Gastroesophageal sphincter (tissue), 4 donors: ENCODE data around the gene PPP1R3C. TPM values are rescaled to one million over a fixed set of nuclear protein-coding genes. Genes with fewer than 3 reads are reported as not detected.

Experiments used
- ATAC-seq: fragments of 150-250 bp; one replicate; pipeline ENCODE4 v1.9.1; 2016; ENCODE audit warnings: mild to moderate bottlenecking, moderate library complexity
- H3K27ac ChIP-seq, 4 donors: fragments of 200-600 bp; sonication (generic) in 3 of 4; 1 replicate in 3 of 4; 2 replicates in 1 of 4; pipeline ENCODE4 v1.5.1; 2016 to 2019
- H3K27me3 ChIP-seq: fragments of 200-600 bp; sonication (generic); one replicate; pipeline ENCODE4 v1.5.1; 2019
- H3K36me3 ChIP-seq, 2 donors: fragments of 200-600 bp; sonication (generic); one replicate each; pipeline ENCODE4 v1.5.1; 2019; ENCODE audit warnings: control low read depth in 1 of 2
- H3K4me1 ChIP-seq, 3 donors: fragments of 200-600 bp; sonication (generic); 1 replicate in 2 of 3; 2 replicates in 1 of 3; pipeline ENCODE4 v1.5.1; 2016 to 2019; ENCODE audit warnings: control low read depth in 2 of 3
- H3K4me3 ChIP-seq, 2 donors: fragments of 200-600 bp; sonication (generic); one replicate each; pipeline ENCODE4 v1.5.1; 2019; ENCODE audit warnings: mild to moderate bottlenecking in 1 of 2, moderate library complexity in 1 of 2
- H3K9me3 ChIP-seq, 3 donors: fragments of 200-600 bp; sonication (generic); one replicate each; pipeline ENCODE4 v1.5.1; 2017 to 2019; ENCODE audit warnings: control low read depth in 2 of 3
- EP300 ChIP-seq: sonication (generic); formaldehyde crosslinking; IDR thresholded peaks from one replicate; pipeline ENCODE4 v1.6.1; 2017; ENCODE audit warnings: antibody characterized with exemption, mild to moderate bottlenecking
- POLR2A ChIP-seq, 2 donors: fragments of 450-650 bp; IDR thresholded peaks; one replicate each; pipeline ENCODE4 v1.6.1; 2017; ENCODE audit warnings: antibody characterized with exemption in 2 of 2, mild to moderate bottlenecking in 2 of 2, moderate library complexity in 1 of 2
- POLR2AphosphoS5 ChIP-seq: sonication (generic); formaldehyde crosslinking; IDR thresholded peaks from one replicate; pipeline ENCODE4 v1.6.1; 2017; ENCODE audit warnings: antibody characterized with exemption
- WGBS, 2 donors: methylation state at CpG; one replicate each; pipeline ENCODE4 v1.1.5; 2018; ENCODE audit warnings: low coverage in 1 of 2; 5-methylcytosine and 5-hydroxymethylcytosine counted together
- total RNA-seq, 4 donors: library from RNA; depleted of rRNA; stranded (reverse); fragments of >200 nt; gene quantifications; one replicate each; pipeline ENCODE4 v1.1.0, GENCODE V29; 2016
- TF ChIP-seq, protein P1 (sequence below), 4 experiments: fragments of 200-600 bp in 2 of 4; fragments of 450-650 bp in 2 of 4; sonication (generic) in 1 of 4; IDR thresholded peaks; one replicate each; pipeline ENCODE4 v1.5.1; 2017 to 2019; ENCODE audit warnings: antibody characterized with exemption in 4 of 4, mild to moderate bottlenecking in 2 of 4, moderate library complexity in 2 of 4

Gene PPP1R3C
- total RNA-seq, 4 donors from 2014 or later, result 83.3 to 162 (median 96.2) TPM

DNA sequence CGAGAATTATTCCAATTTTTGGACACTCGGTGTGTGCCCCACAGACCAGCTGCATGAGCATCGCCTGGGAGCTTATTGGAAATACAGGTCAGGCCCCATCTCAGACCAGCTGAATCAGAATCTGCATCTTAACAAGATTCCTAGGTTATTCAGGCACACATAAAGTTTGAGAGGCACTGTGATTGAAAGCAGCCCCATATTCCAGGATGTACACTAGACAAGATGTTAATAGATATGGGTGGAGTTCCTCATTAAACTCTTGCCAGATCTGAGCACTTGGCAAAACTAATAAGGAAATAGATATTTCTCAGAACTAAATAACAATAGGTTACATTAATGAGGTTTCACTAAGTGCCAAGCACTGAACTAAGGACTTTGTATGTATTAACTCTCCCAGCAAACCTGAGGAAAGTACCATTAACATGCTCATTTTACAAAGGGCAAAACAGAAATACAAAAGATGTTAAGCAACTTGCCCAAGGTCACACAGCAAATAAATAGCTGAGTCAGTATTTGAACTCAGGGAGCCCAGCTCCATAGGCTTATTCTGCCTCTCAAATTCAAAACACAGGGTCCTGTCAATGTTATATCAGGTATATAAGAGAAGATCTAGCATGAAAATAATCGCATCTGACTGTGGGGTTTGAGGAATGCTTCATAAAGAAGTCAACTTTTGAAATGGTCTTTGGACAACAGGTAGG lies 29.9 kb downstream of the PPP1R3C start:
- Histone ChIP-seq H3K27ac (peak overlapping the region in 2 of 4 donors; percentile 7 to 20), H3K4me1 (peaks cover 7 to 53% (median 14%) of the 10 kb centered on the region in 3 donors), H3K9me3 (no peaks in the 10 kb centered on the region), H3K36me3 (no peaks in the 10 kb centered on the region), H3K4me3 (no peak overlapping the region), H3K27me3 (no peaks in the 10 kb centered on the region)
- no peak for ATAC-seq
- 90% methylated on average over 4 of the region's 4 CpGs; no CpG with 5 or more reads in 1 of the 2 donors for WGBS, 2 donors
- TF ChIP-seq EP300 (no peak), POLR2AphosphoS5 (no peak), POLR2A (IDR thresholded peaks at IDR 0.05) (no peak)
- TF ChIP-seq, protein P1, sequence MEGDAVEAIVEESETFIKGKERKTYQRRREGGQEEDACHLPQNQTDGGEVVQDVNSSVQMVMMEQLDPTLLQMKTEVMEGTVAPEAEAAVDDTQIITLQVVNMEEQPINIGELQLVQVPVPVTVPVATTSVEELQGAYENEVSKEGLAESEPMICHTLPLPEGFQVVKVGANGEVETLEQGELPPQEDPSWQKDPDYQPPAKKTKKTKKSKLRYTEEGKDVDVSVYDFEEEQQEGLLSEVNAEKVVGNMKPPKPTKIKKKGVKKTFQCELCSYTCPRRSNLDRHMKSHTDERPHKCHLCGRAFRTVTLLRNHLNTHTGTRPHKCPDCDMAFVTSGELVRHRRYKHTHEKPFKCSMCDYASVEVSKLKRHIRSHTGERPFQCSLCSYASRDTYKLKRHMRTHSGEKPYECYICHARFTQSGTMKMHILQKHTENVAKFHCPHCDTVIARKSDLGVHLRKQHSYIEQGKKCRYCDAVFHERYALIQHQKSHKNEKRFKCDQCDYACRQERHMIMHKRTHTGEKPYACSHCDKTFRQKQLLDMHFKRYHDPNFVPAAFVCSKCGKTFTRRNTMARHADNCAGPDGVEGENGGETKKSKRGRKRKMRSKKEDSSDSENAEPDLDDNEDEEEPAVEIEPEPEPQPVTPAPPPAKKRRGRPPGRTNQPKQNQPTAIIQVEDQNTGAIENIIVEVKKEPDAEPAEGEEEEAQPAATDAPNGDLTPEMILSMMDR (IDR thresholded peaks at IDR 0.05), result no peak

DNA sequence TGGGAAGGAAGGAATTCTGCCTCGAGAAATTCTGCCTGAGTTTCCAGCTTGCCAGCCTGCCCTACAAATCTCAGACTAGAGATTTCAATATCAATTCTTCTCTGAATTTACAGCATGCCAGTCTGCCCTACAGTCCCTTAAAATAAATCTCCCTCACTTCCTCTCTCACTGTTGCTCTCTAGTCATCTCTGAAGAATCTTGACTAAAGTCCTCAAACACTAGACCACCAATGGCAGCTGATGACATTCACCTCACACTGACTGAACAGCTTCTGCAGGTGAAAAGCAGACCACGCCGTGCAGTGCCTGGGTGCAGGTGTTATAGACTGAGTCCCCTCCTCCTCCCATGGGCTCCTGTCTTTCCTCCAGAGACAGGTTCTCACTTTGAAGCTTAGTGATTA lies 30.4 kb downstream of the PPP1R3C start:
- Histone ChIP-seq H3K4me1 (peaks cover 7 to 53% (median 11%) of the 10 kb centered on the region in 3 donors), H3K4me3 (no peak overlapping the region), H3K36me3 (no peaks in the 10 kb centered on the region), H3K9me3 (no peaks in the 10 kb centered on the region), H3K27ac (peak overlapping the region in 2 of 4 donors; percentile 7 to 20), H3K27me3 (no peaks in the 10 kb centered on the region)
- WGBS, 2 donors, result 77 to 85% methylated on average over 1 to 3 of the region's 3 CpGs
- no peak for ATAC-seq
- no peak for TF ChIP-seq EP300
- TF ChIP-seq POLR2AphosphoS5, result no peak
- TF ChIP-seq, protein P1 (IDR thresholded peaks at IDR 0.05), result no peak
- no peak for TF ChIP-seq POLR2A (IDR thresholded peaks at IDR 0.05)

DNA sequence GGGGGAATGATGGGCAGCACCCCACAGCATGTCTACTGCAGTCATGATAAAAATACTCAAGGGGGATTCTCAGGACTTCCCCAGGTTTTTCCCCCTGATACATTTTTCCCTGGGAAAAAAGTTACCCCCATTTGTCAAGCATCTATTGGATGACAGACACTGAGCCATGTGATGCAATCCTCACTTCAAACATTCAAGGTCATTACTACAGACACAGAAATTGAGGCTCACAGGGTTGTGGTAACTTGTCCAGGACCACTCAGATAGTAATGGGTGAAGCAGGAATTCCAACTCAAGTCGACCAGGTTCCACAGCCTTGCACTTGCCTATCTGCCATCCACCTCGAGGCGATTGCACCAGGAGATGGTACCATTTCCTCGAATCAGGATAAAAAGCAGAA lies 31.7 kb downstream of the PPP1R3C start:
- TF ChIP-seq EP300 (no peak), POLR2AphosphoS5 (no peak), POLR2A (IDR thresholded peaks at IDR 0.05) (no peak)
- TF ChIP-seq, protein P1 (IDR thresholded peaks at IDR 0.05), result no peak
- ATAC-seq, result no peak
- no peak overlapping the region for H3K27ac ChIP-seq
- H3K4me3 ChIP-seq, result no peak overlapping the region
- H3K36me3 ChIP-seq, result no peaks in the 10 kb centered on the region
- WGBS, 2 donors, result 70 to 100% methylated on average over 2 to 4 of the region's 4 CpGs
- H3K9me3 ChIP-seq, result no peaks in the 10 kb centered on the region
- peaks cover 14 to 63% (median 22%) of the 10 kb centered on the region in 3 donors for H3K4me1 ChIP-seq
- H3K27me3 ChIP-seq, result no peaks in the 10 kb centered on the region

DNA sequence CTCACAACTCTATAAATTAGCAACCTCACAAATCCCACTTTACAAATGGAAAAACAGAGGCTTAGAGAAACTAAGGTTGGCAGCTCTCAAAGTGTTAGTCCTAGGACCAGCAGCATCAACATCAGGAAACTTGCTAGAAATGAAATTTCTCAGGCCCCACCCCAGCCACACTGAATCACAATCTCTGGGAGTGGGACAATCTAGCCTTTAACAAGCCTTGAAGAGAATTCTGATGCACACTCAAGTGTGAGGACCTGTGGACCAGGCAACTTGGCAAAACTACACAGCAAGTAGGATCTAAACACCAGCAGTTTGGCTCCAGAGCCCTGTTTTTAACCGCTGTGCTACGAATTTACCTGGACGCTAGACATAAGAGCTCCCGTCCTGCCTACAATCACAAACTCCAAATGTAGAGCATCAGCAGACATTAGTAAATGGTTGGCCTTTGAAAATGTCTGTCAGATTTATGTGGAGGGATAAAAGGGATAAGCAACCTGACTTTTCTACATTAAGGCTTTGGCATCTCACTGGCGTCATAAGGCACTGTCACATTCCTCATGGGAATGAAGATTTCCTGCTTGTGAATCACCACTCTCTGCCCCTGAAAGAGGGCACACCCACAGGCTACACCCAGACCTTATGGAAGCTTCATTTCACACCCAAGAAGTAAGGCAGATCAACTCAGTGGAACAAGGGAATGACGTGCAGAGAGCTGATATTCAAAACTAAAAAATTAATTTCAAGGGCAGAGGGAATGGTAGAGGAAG lies 34.5 kb downstream of the PPP1R3C start:
- Histone ChIP-seq H3K4me3 (no peak overlapping the region), H3K9me3 (no peaks in the 10 kb centered on the region), H3K27ac (peak overlapping the region; percentile 69 to 92 (median 78)), H3K36me3 (no peaks in the 10 kb centered on the region), H3K4me1 (peaks cover 11 to 67% (median 17%) of the 10 kb centered on the region in 3 donors), H3K27me3 (no peaks in the 10 kb centered on the region)
- ATAC-seq, result peak; percentile 75
- peak; percentile 78 for TF ChIP-seq POLR2AphosphoS5
- TF ChIP-seq, protein P1 (IDR thresholded peaks at IDR 0.05), result no peak
- 25 to 86% methylated on average over 2 to 5 of the region's 6 CpGs for WGBS, 2 donors
